HG03064 (cell line): ENCODE data around the gene VWC2.
"Not testable (repeated sequence)": the region's sequence is repeated elsewhere in the genome, so short reads cannot be mapped to it uniquely, and the experiment has no call there.

Experiments used
- ATAC-seq: cut with Tn5 transposase; IDR thresholded peaks from one replicate; pipeline ENCODE4 v1.9.1; 2021; ENCODE audit warnings: low read depth; ENCODE audit not compliant: unreplicated experiment

The VWC2 gene

DNA sequence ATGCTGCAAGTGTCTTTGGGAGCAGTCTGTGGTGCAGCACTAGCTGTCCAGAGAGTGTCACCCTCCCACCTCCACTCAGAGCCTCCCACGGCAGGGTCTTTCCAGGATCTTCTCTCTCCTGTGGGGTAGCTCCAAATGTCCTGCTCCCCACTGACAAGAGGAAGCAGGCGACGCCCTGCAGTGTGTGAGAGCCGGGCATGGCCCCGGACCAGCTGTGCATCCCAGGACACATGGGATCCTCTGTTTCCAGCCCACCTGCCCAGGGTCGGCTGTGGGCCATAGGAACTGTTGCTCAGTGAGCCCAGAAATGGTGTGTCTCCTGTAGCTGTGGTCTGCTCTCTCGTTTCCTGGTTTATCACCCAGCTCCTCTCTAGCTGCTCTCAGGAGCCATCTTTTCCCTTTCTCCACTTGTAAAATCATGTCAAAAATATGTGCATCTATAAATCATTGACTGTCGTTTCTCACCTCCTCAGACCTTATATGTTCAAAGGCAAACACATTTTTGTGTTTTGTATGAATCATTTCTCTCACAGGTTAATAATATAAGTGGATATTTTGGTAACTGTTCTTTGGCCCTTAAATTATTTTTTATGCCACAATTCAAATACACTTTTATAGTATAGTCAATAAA, 74.9 kb downstream of the VWC2 start:
- ATAC-seq: no peak

- ATAC-seq: no peak
Observed at GRCh38 chr7:49850921-49851613, 77.6 kb downstream of the VWC2 start.

GRCh38 chr7:49851614-49851934, 78.1 kb downstream of the VWC2 start:
- not testable (repeated sequence) for ATAC-seq

GRCh38 chr7:49852619-49853462, 79.4 kb downstream of the VWC2 start:
- peak; percentile 69 for ATAC-seq

GRCh38 chr7:49855281-49855980, 82.0 kb downstream of the VWC2 start:
- no peak for ATAC-seq

- no peak for ATAC-seq
Observed at GRCh38 chr7:49860293-49860692, 86.9 kb downstream of the VWC2 start.

DNA sequence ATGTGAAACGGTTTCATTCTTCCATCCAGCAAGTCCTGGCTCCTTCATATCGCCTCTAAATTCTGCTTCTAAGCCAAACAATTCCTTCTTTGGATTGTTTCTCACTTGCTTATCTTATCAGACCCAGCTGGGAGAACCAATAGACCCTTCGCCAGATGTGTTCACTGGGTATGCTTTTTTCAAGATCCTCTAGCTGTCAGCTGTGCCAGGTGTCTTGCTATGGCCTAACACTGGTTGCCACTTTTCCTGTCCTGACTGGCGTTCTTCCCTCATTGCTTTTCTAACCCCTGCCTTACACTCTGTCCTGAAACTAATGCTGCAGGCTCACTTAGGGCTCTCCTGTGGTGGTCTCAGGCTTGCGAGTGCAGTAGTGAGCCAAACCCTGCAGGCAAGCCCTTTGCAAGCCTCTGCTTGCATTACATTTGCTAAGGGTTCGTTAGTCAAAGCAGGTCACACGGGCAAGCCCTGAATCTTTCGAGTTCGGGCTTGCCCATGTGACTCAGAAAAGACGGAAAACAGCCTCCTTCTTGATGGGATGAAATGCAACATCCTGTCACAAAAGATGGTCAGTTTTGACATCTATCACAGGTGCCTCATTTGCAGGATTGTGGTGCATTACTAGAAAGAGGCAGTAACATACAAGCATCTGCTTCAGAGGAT, 92.8 kb downstream of the VWC2 start:
- no peak for ATAC-seq

- no peak for ATAC-seq
Observed at GRCh38 chr7:49866910-49867309, 93.5 kb downstream of the VWC2 start.

DNA sequence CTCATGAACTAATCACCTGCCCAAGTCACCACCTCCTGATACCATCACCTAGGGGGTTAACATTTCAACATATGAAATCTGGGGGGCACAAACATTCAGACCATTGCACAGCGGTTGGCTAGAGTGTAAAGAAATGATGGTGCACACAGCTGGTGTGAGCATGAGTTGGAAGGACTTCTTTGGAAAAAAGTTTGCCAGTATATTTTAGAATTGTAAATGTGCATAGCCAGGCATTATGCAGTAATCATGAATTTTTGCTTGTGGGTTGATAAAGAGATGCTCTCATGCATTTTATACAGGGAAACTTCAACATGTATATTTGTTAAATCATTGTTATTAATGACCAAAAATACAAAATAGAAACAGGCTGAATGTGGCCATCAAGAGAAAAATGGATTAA, 100.0 kb downstream of the VWC2 start:
- no peak for ATAC-seq

- ATAC-seq: no peak
Observed at GRCh38 chr7:49875336-49875735, 101.9 kb downstream of the VWC2 start.

DNA sequence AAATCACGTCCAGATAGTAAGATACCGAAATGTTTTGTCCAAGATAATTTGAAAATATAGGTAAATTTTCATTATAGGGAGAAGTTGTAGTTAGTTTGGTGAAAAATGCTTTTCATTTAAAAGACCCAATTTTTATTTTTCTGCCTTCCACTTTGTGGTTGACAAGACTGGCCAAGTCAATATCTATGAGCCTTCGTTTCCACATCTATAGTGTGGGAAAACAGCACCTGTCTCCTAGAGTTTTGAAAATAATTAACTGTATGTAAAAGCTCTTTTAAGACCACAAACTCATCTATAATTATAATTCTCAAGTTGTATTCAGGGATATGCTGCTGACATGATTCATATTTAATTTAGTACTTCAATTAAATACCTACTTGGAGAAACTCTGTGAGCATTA, 102.8 kb downstream of the VWC2 start:
- ATAC-seq: no peak

DNA sequence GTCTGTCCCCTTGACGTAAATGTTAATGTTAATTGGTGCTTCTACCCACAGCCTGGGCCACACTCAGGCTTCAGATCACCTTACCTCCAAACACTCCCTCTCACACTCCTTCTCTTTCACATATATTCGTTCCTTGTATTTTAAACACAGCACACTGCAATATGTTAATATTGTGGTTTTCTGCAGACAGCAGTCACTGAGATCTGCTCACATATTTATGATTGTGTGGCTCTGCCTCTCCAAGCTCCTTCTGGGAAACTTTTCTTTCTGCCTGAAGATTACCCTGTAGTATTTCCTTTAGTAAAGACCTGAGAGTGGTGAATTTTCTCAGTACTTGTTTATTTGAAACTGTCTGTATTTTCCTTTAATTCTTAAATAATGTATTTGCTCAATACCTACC, 104.7 kb downstream of the VWC2 start:
- no peak for ATAC-seq

GRCh38 chr7:49878627-49879026, 105.2 kb downstream of the VWC2 start:
- ATAC-seq: no peak

- ATAC-seq: no peak
Observed at GRCh38 chr7:49883933-49884332, 110.5 kb downstream of the VWC2 start.

- ATAC-seq: no peak
Observed at GRCh38 chr7:49885593-49886285, 112.3 kb downstream of the VWC2 start.

DNA sequence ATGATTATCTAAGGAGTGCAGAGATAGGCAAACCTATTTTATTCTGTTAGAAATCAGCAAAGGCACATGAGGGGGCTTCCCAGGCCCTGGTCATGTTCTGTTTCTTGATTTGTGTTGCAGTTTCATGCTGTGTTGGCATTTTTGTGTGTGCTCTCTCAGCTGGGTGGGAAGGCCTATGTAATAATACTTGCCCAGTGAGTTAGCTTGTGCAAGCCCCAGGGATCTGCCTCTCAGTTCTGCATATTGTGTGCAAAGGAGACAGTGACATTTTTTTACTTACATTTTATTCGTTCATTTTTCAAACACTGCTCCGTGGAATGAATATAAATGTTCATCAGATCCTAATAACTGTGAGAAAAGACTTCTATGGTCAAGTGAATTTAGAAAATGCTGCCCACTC, 119.0 kb downstream of the VWC2 start:
- no peak for ATAC-seq

- no peak for ATAC-seq
Observed at GRCh38 chr7:49893131-49893530, 119.7 kb downstream of the VWC2 start.

DNA sequence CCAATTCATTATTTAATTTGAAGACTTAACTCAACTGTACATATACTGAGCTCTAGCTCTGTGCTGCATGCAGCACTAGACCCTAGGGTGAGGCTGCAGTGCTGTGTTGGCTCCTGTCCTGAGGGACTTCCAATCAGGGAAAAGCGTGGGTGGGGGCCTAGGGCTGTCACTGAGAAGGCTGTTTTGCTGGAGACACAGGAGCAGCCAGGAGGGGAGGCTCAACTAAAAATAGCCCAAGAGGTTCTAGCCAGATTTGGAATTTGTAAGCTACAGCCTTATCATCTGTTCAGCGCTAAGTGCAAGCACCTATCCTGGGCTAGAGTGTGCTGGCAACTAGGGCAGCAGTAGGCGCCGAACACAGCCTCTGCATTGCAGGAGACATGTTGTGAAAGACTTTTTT, 121.1 kb downstream of the VWC2 start:
- no peak for ATAC-seq

DNA sequence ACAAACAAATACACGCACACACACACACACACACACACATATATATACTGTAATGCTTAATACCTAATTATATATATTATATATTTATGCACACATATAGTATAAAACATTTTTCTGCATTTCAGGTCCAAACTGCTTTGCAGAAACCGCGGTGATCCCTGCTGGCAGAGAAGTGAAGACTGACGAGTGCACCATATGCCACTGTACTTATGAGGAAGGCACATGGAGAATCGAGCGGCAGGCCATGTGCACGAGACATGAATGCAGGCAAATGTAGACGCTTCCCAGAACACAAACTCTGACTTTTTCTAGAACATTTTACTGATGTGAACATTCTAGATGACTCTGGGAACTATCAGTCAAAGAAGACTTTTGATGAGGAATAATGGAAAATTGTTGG, 138.5 kb downstream of the VWC2 start:
- no peak for ATAC-seq

- no peak for ATAC-seq
Observed at GRCh38 chr7:49926720-49927119, 153.3 kb downstream of the VWC2 start.
